SJCRH30 (cell line): ENCODE data around the gene TMEM37. TPM values are rescaled to one million over a fixed set of nuclear protein-coding genes. Genes with fewer than 3 reads are reported as not detected.
A peak's percentile ranks its signal among the peaks of the same experiment; 100 is the strongest.

ENCODE experiments used
- DNase-seq, 2 experiments: peaks; one replicate each; pipeline ENCODE4 v3.0.0-alpha.2; 2015 to 2020
- H3K27ac ChIP-seq: fragments of 250-450 bp; sonication (Bioruptor Pico); 2 replicates; pipeline ENCODE4 v1.5.1; 2020; ENCODE audit warnings: mild to moderate bottlenecking, moderate library complexity
- H3K27me3 ChIP-seq: fragments of 250-450 bp; sonication (Bioruptor Pico); 2 replicates; pipeline ENCODE4 v1.5.1; 2020; ENCODE audit warnings: mild to moderate bottlenecking, moderate library complexity
- H3K36me3 ChIP-seq: fragments of 250-450 bp; sonication (Bioruptor Pico); 2 replicates; pipeline ENCODE4 v1.5.1; 2020; ENCODE audit warnings: mild to moderate bottlenecking, moderate library complexity
- H3K4me1 ChIP-seq: fragments of 250-450 bp; sonication (Bioruptor Pico); 2 replicates; pipeline ENCODE4 v1.5.1; 2020; ENCODE audit warnings: mild to moderate bottlenecking, moderate library complexity
- H3K4me3 ChIP-seq: fragments of 250-450 bp; sonication (Bioruptor Pico); 2 replicates; pipeline ENCODE4 v1.5.1; 2020; ENCODE audit warnings: mild to moderate bottlenecking, moderate library complexity
- H3K9me3 ChIP-seq: fragments of 250-450 bp; sonication (Bioruptor Pico); replicated peaks from 2 replicates; pipeline ENCODE4 v1.5.1; 2020; ENCODE audit warnings: mild to moderate bottlenecking, moderate library complexity
- total RNA-seq: library from RNA; depleted of rRNA; stranded (reverse); fragments of >200 nt; shearing (Covaris generic); gene quantifications from 2 replicates; pipeline ENCODE4 v1.2.3, GENCODE V29; 2014

The TMEM37 gene
- total RNA-seq, 1 experiment from 2014 or later: 0.67 TPM

- Histone ChIP-seq H3K27ac (no peak overlapping the region), H3K36me3 (no peaks in the 10 kb centered on the region), H3K27me3 (0 out of 2 replicates have a peak, but pooled peaks cover 8% of the 10 kb centered on the region), H3K4me3 (no peak overlapping the region), H3K4me1 (no peaks in the 10 kb centered on the region), H3K9me3 (no peaks in the 10 kb centered on the region)
- no peak for DNase-seq
These were observed 16.9 kb downstream of the TMEM37 start for GRCh38 chr2:119448427-119449141.

GRCh38 chr2:119449521-119449920 lies 17.9 kb downstream of the TMEM37 start:
- H3K36me3 ChIP-seq: no peaks in the 10 kb centered on the region
- H3K27ac ChIP-seq: no peak overlapping the region
- H3K27me3 ChIP-seq: peaks cover 11% of the 10 kb centered on the region; the same call in 1 of the 2 replicates
- H3K4me1 ChIP-seq: no peaks in the 10 kb centered on the region
- no peaks in the 10 kb centered on the region for H3K9me3 ChIP-seq
- no peak overlapping the region for H3K4me3 ChIP-seq
- DNase-seq: peak in 1 of 2 experiments; percentile 34

- no peak overlapping the region for H3K4me3 ChIP-seq
- no peaks in the 10 kb centered on the region for H3K36me3 ChIP-seq
- DNase-seq: no peak
- H3K9me3 ChIP-seq: no peaks in the 10 kb centered on the region
- H3K27me3 ChIP-seq: peaks cover 11% of the 10 kb centered on the region; the same call in 1 of the 2 replicates
- H3K27ac ChIP-seq: no peak overlapping the region
- no peaks in the 10 kb centered on the region for H3K4me1 ChIP-seq
These were observed 19.8 kb downstream of the TMEM37 start for GRCh38 chr2:119451336-119452050.

- Histone ChIP-seq H3K4me1 (no peaks in the 10 kb centered on the region), H3K27ac (no peak overlapping the region), H3K9me3 (no peaks in the 10 kb centered on the region), H3K27me3 (peaks cover 11% of the 10 kb centered on the region; the same call in 1 of the 2 replicates), H3K4me3 (no peak overlapping the region), H3K36me3 (no peaks in the 10 kb centered on the region)
- DNase-seq: no peak
These were observed 22.4 kb downstream of the TMEM37 start for GRCh38 chr2:119453972-119454593.

- Histone ChIP-seq H3K9me3 (no peaks in the 10 kb centered on the region), H3K27me3 (peaks cover 11% of the 10 kb centered on the region; the same call in 1 of the 2 replicates), H3K4me1 (no peaks in the 10 kb centered on the region), H3K36me3 (no peaks in the 10 kb centered on the region), H3K4me3 (no peak overlapping the region), H3K27ac (no peak overlapping the region)
- DNase-seq: no peak
These were observed 23.5 kb downstream of the TMEM37 start for GRCh38 chr2:119455066-119455718.

GRCh38 chr2:119460076-119460475 lies 28.4 kb downstream of the TMEM37 start:
- Histone ChIP-seq H3K4me3 (no peak overlapping the region), H3K27ac (no peak overlapping the region), H3K27me3 (no peaks in the 10 kb centered on the region; the same call in 1 of the 2 replicates), H3K4me1 (no peaks in the 10 kb centered on the region), H3K9me3 (no peaks in the 10 kb centered on the region), H3K36me3 (no peaks in the 10 kb centered on the region)
- DNase-seq: no peak

- Histone ChIP-seq H3K27me3 (no peaks in the 10 kb centered on the region), H3K36me3 (no peaks in the 10 kb centered on the region), H3K4me1 (no peaks in the 10 kb centered on the region), H3K27ac (no peak overlapping the region), H3K4me3 (no peak overlapping the region), H3K9me3 (no peaks in the 10 kb centered on the region)
- no peak for DNase-seq
These were observed 30.2 kb downstream of the TMEM37 start for GRCh38 chr2:119461811-119462210.

- Histone ChIP-seq H3K27ac (no peak overlapping the region), H3K36me3 (no peaks in the 10 kb centered on the region)
- DNase-seq: no peak
These were observed 30.9 kb downstream of the TMEM37 start for GRCh38 chr2:119462574-119462973.

GRCh38 chr2:119463136-119463535 lies 31.5 kb downstream of the TMEM37 start:
- no peaks in the 10 kb centered on the region for H3K36me3 ChIP-seq
- no peaks in the 10 kb centered on the region; the same call in 1 of the 2 replicates for H3K4me1 ChIP-seq
- H3K27me3 ChIP-seq: no peaks in the 10 kb centered on the region
- no peaks in the 10 kb centered on the region for H3K9me3 ChIP-seq
- H3K4me3 ChIP-seq: no peak overlapping the region
- no peak for DNase-seq
- H3K27ac ChIP-seq: no peak overlapping the region

More at GRCh38 chr2:119462574-119462973, 30.9 kb downstream of the TMEM37 start:
- H3K27me3 ChIP-seq: no peaks in the 10 kb centered on the region
- no peak overlapping the region for H3K4me3 ChIP-seq
- H3K4me1 ChIP-seq: no peaks in the 10 kb centered on the region
- no peaks in the 10 kb centered on the region for H3K9me3 ChIP-seq

GRCh38 chr2:119463990-119464389 lies 32.3 kb downstream of the TMEM37 start:
- Histone ChIP-seq H3K36me3 (no peaks in the 10 kb centered on the region), H3K27ac (no peak overlapping the region), H3K9me3 (no peaks in the 10 kb centered on the region), H3K4me3 (no peak overlapping the region), H3K4me1 (no peaks in the 10 kb centered on the region; the same call in 1 of the 2 replicates), H3K27me3 (no peaks in the 10 kb centered on the region)
- peak; percentile 68 to 75 for DNase-seq

- H3K4me3 ChIP-seq: no peak overlapping the region
- no peaks in the 10 kb centered on the region for H3K36me3 ChIP-seq
- no peaks in the 10 kb centered on the region for H3K9me3 ChIP-seq
- H3K27ac ChIP-seq: no peak overlapping the region
- no peaks in the 10 kb centered on the region; the same call in 1 of the 2 replicates for H3K4me1 ChIP-seq
- DNase-seq: no peak
- H3K27me3 ChIP-seq: no peaks in the 10 kb centered on the region
These were observed 33.3 kb downstream of the TMEM37 start for GRCh38 chr2:119464981-119465380.

GRCh38 chr2:119465687-119466086 lies 34.0 kb downstream of the TMEM37 start:
- no peak overlapping the region for H3K4me3 ChIP-seq

GRCh38 chr2:119466373-119466772 lies 34.7 kb downstream of the TMEM37 start:
- Histone ChIP-seq H3K27me3 (no peaks in the 10 kb centered on the region), H3K27ac (no peak overlapping the region), H3K9me3 (no peaks in the 10 kb centered on the region), H3K4me1 (no peaks in the 10 kb centered on the region; the same call in 1 of the 2 replicates), H3K36me3 (no peaks in the 10 kb centered on the region), H3K4me3 (no peak overlapping the region)
- DNase-seq: no peak

More at GRCh38 chr2:119465687-119466086, 34.0 kb downstream of the TMEM37 start:
- H3K36me3 ChIP-seq: no peaks in the 10 kb centered on the region
- no peaks in the 10 kb centered on the region; the same call in 1 of the 2 replicates for H3K4me1 ChIP-seq
- DNase-seq: no peak
- no peaks in the 10 kb centered on the region for H3K27me3 ChIP-seq
- H3K9me3 ChIP-seq: no peaks in the 10 kb centered on the region
- no peak overlapping the region for H3K27ac ChIP-seq

- no peaks in the 10 kb centered on the region for H3K27me3 ChIP-seq
- no peaks in the 10 kb centered on the region for H3K9me3 ChIP-seq
- DNase-seq: no peak
- H3K4me1 ChIP-seq: no peaks in the 10 kb centered on the region; the same call in 1 of the 2 replicates
- H3K36me3 ChIP-seq: no peaks in the 10 kb centered on the region
- no peak overlapping the region for H3K4me3 ChIP-seq
- H3K27ac ChIP-seq: no peak overlapping the region
These were observed 36.7 kb downstream of the TMEM37 start for GRCh38 chr2:119468154-119468955.
